Head of caudate nucleus (tissue), 42 donors: ENCODE results near the gene PNPLA2.

Source experiments
- DNase-seq, 42 donors: peaks; one replicate each; pipeline versions ENCODE4 v3.0.0 to v3.0.0-alpha.2; 2020 to 2021; ENCODE audit warnings: mixed read lengths in 7 of 42
- intact Hi-C: fragments of 100-400 bp; cut with DNase I; formaldehyde crosslinking; loops from one replicate; pipeline ENCODE4 v1.15.0; 2022

PNPLA2 gene

DNA sequence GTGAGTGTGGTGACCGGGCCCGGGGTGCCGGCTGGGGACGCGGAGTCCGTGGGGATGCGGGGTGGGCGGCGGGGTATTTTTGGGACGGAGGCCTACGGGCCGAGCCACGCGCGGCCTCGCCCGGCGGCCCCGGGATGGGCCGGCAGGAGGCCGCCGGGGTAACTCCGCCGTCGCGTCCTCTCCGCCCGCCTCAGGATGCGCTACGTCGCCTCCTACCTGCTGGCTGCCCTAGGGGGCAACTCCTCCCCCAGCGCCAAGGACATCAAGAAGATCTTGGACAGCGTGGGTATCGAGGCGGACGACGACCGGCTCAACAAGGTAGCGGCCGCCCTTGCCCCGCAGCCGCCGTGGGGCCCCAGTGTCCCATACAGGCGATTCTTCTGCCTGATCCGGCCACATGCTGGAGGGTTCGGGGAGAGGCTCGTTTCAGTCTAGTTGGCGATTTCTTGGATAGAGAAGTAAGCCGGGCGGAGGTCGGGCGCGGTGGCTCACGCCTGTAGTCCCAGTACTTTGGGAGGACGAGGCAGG is 8.6 kb upstream of the PNPLA2 start:
- intact Hi-C loops = no loop called here
- no peak for DNase-seq

DNA sequence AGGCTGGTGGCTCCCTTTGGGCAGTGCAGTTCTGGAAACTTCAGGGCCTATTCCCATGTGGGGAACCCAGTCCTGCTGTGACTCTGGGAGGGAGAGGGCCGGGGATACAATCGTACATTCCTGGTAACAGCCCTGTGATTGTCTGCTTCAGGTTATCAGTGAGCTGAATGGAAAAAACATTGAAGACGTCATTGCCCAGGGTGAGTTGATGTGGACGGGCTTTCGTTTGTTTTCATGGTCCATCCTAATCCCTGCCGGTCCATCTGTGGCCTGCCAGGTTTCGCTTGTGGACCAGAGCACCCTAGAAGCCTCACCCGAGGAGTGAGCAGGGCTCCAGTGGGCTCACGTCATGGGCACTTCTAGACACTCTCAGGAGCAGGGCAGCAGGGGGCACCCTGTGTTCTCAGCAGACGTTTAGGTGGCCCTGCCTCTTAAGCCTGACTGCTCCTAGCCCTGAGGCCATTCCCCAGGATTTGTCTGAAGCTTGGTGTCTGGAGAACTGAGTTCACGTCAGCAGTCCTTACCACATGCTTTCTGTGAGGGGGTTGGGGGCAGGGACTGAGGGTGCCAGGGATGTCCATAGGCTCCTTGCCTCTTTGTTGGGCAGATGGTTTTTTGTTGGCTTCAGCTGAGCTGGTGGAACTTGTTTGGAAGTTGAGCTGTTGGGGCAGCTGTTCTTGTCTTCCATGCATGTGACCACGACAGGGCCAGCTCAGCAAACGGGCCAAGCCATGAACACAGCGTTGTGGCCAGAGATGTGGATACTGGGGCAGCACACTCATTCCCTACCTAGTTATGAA is 7.1 kb upstream of the PNPLA2 start:
- no peak for DNase-seq
- intact Hi-C loops = no loop called here

GRCh38 chr11:812390-812789 is 6.3 kb upstream of the PNPLA2 start:
- DNase-seq = no peak

GRCh38 chr11:813072-813455 is 5.7 kb upstream of the PNPLA2 start:
- intact Hi-C loops = no loop called here
- no peak for DNase-seq

More at GRCh38 chr11:812390-812789, 6.3 kb upstream of the PNPLA2 start:
- intact Hi-C loops = no loop called here

GRCh38 chr11:813456-814096 is 5.1 kb upstream of the PNPLA2 start:
- intact Hi-C loops = no loop called here
- no peak for DNase-seq

- DNase-seq = no peak
- intact Hi-C loops = no loop called here
These were observed 2.9 kb upstream of the PNPLA2 start for GRCh38 chr11:815675-816432.

- DNase-seq = peak in 1 of 42 donors; percentile 20
- intact Hi-C loops = no loop called here
These were observed 2.3 kb upstream of the PNPLA2 start for GRCh38 chr11:816433-816779.

DNA sequence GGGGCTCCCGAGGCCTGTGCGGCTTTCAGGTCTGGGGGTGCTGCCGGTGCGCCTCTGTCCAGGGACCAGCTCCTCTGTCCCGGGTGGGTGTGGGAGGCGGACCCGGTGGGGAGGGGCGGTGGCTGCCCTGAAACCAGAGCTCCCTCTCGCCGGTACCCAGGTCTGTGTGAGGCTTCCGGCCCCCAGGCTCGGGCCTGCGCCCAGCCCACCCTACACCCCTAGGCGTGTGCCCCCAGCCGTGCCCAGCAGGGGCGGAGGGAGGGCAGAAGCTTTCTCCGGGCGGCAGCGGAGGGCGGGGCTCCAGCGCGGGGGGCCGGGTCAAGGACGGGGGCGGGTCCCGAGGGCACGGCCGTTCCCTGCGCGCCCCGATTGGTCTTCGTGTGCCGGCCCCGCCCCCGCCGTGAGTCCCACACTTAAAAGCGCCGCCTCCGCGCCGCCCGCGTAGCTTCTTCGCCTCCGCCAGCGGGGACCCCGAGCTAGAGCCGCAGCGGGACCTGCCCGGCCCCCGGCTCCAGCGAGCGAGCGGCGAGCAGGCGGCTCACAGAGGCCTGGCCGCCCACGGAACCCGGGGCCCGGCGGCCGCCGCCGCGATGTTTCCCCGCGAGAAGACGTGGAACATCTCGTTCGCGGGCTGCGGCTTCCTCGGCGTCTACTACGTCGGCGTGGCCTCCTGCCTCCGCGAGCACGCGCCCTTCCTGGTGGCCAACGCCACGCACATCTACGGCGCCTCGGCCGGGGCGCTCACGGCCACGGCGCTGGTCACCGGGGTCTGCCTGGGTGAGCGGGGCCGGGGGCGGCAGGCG is 616 bp downstream of the PNPLA2 start:
- intact Hi-C loops = no loop called here
- DNase-seq = peak; percentile 84 to 98 (median 95)

- peak; percentile 58 to 90 (median 80) for DNase-seq
- intact Hi-C loops = no loop called here
These were observed 1.4 kb downstream of the PNPLA2 start for GRCh38 chr11:819943-820649.

- intact Hi-C loops = no loop called here
- peak in 16 of 42 donors; percentile 36 to 88 (median 65) for DNase-seq
These were observed 2.2 kb downstream of the PNPLA2 start for GRCh38 chr11:820655-821511.

DNA sequence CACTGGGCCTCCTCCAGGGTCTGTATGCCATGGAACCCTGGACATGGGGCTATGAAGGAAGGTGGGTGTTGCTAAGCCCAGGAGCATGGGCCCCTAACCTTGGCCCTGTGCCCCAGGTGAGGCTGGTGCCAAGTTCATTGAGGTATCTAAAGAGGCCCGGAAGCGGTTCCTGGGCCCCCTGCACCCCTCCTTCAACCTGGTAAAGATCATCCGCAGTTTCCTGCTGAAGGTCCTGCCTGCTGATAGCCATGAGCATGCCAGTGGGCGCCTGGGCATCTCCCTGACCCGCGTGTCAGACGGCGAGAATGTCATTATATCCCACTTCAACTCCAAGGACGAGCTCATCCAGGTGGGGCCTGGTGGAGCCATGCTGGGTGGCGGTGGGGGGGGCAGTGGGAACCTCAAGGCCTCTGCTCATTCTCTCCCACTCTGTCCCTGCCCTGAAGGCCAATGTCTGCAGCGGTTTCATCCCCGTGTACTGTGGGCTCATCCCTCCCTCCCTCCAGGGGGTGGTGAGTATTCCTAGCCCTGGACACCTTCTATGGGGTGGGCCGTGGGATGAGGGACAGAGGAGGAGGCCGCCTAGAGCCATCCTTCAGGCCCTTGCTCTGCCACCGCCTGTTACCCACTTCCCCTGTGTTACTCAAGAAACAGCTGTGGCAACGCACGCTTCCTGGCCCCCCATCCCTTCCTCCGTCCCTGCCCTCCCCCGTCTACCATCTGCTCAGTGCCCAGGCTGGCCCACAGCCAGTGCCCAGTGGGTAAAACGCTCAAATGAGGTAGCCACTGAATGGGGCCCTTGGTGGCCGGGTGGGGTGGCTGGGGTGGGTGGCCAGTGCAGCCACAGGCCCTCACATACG is 3.0 kb downstream of the PNPLA2 start:
- intact Hi-C loops = no loop called here
- peak in 8 of 42 donors; percentile 42 to 76 (median 56) for DNase-seq

DNA sequence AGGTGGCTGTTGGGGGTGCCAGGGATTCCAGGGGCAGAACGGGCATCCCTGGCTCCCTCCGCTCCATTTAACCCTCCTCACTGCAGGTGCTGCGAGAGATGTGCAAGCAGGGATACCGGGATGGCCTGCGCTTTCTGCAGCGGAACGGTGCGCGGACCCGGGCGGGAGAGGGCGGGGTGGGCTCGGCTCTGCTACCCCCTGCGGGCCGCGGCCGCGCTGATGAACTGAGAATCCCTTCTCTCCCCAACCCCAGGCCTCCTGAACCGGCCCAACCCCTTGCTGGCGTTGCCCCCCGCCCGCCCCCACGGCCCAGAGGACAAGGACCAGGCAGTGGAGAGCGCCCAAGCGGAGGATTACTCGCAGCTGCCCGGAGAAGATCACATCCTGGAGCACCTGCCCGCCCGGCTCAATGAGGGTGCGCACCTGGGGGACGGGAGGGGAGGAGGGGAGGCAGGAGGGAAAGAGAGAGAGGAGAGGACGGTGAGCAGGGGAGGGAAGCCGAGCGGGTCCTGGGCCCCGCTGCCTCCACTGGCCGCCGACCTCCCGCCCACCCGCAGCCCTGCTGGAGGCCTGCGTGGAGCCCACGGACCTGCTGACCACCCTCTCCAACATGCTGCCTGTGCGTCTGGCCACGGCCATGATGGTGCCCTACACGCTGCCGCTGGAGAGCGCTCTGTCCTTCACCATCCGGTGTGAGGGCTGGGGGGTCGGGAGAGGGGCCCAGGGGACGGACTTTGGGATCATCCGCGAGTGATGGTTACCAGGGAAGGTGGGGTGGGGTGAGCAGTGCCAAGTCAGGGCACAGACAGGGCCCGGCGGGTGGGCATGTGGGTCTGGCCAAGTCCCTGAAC is 5.0 kb downstream of the PNPLA2 start:
- no peak for DNase-seq
- intact Hi-C loops = no loop called here

DNA sequence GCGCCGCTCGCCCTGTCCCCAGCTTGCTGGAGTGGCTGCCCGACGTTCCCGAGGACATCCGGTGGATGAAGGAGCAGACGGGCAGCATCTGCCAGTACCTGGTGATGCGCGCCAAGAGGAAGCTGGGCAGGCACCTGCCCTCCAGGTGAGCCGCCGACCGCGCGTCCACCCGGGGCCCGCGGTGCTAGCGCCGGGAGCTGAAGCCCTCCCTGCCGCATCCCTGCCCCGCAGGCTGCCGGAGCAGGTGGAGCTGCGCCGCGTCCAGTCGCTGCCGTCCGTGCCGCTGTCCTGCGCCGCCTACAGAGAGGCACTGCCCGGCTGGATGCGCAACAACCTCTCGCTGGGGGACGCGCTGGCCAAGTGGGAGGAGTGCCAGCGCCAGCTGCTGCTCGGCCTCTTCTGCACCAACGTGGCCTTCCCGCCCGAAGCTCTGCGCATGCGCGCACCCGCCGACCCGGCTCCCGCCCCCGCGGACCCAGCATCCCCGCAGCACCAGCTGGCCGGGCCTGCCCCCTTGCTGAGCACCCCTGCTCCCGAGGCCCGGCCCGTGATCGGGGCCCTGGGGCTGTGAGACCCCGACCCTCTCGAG is 5.7 kb downstream of the PNPLA2 start:
- intact Hi-C loops = no loop called here
- DNase-seq = peak in 34 of 42 donors; percentile 21 to 88 (median 62)

DNA sequence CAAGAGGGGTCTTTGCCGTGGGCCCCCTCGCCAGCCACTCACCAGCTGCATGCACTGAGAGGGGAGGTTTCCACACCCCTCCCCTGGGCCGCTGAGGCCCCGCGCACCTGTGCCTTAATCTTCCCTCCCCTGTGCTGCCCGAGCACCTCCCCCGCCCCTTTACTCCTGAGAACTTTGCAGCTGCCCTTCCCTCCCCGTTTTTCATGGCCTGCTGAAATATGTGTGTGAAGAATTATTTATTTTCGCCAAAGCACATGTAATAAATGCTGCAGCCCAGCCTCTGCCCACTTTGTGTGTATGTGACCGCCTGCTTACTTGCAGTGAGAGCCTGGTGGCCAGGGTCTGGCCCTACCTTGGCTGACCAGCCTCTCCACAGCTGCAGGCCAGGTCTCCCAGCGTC is 6.2 kb downstream of the PNPLA2 start:
- no peak for DNase-seq
- intact Hi-C loops = no loop called here
